Measurements from ENCODE around the gene CADPS2. TPM values are rescaled to one million over a fixed set of nuclear protein-coding genes. Genes with fewer than 3 reads are reported as not detected.
A peak's percentile ranks its signal among the peaks of the same experiment; 100 is the strongest.
"Not testable (repeated sequence)": the region's sequence is repeated elsewhere in the genome, so short reads cannot be mapped to it uniquely, and the experiment has no call there.

The CADPS2 gene
- total and polyA plus RNA-seq, 9 donors, result 4.4 to 11.3 (median 7.4) TPM

DNA sequence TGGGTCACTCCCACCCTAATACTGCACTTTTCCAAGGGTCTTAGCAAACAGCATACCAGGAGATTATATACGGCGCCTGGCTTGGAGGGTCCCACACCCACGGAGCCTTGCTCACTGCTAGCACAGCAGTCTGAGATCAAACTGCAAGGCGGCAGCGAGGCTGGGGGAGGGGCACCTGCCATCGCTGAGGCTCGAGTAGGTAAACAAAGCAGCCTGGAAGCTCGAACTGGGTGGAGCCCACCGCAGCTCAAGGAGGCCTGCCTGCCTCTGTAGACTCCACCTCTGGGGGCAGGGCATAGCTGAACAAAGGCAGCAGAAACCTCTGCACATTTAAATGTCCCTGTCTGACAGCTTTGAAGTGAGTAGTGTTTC, 51.7 kb downstream of the CADPS2 start:
- WGBS (ENCODE audit: insufficient coverage), result 63% methylated on average over 9 of the region's 9 CpGs
- H3K27ac ChIP-seq (ENCODE audit: low read length); H3K27me3 ChIP-seq (ENCODE audit: control insufficient read depth, insufficient read depth, low read length); H3K36me3 ChIP-seq (ENCODE audit: control insufficient read depth, insufficient read depth, low read length); H3K4me3 ChIP-seq (ENCODE audit: low read length); DNase-seq; H3K9me3 ChIP-seq (replicated peaks; ENCODE audit: control insufficient read depth, low read depth, low read length); H3K4me1 ChIP-seq (ENCODE audit: control insufficient read depth, insufficient read depth, low read length): not testable (repeated sequence)

- no peak overlapping the region for H3K4me3 ChIP-seq (ENCODE audit: low read length)
- no peak overlapping the region for H3K27ac ChIP-seq (ENCODE audit: low read length)
- H3K4me1 ChIP-seq (ENCODE audit: control insufficient read depth, insufficient read depth, low read length), result no peaks in the 10 kb centered on the region
- DNase-seq, result no peak
- 93% methylated on average over 9 of the region's 10 CpGs for WGBS (ENCODE audit: insufficient coverage)
- H3K9me3 ChIP-seq (replicated peaks; ENCODE audit: control insufficient read depth, low read depth, low read length), result no peaks in the 10 kb centered on the region
- no peaks in the 10 kb centered on the region for H3K36me3 ChIP-seq (ENCODE audit: control insufficient read depth, insufficient read depth, low read length)
- no peaks in the 10 kb centered on the region for H3K27me3 ChIP-seq (ENCODE audit: control insufficient read depth, insufficient read depth, low read length)
Measured at GRCh38 chr7:122833888-122834570, 52.2 kb downstream of the CADPS2 start.

GRCh38 chr7:122831436-122831835, 54.8 kb downstream of the CADPS2 start:
- Histone ChIP-seq H3K27me3 (ENCODE audit: control insufficient read depth, insufficient read depth, low read length) (no peaks in the 10 kb centered on the region), H3K4me1 (ENCODE audit: control insufficient read depth, insufficient read depth, low read length) (no peaks in the 10 kb centered on the region), H3K27ac (ENCODE audit: low read length) (no peak overlapping the region), H3K4me3 (ENCODE audit: low read length) (no peak overlapping the region), H3K9me3 (replicated peaks; ENCODE audit: control insufficient read depth, low read depth, low read length) (no peaks in the 10 kb centered on the region), H3K36me3 (ENCODE audit: control insufficient read depth, insufficient read depth, low read length) (no peaks in the 10 kb centered on the region)
- no CpG with 5 or more reads among the region's 1 CpG for WGBS (ENCODE audit: insufficient coverage)
- DNase-seq, result peak; percentile 65

GRCh38 chr7:122829962-122830361, 56.3 kb downstream of the CADPS2 start:
- H3K4me1 ChIP-seq (ENCODE audit: control insufficient read depth, insufficient read depth, low read length), result no peaks in the 10 kb centered on the region
- H3K36me3 ChIP-seq (ENCODE audit: control insufficient read depth, insufficient read depth, low read length), result no peaks in the 10 kb centered on the region
- H3K27ac ChIP-seq (ENCODE audit: low read length), result no peak overlapping the region
- H3K9me3 ChIP-seq (replicated peaks; ENCODE audit: control insufficient read depth, low read depth, low read length), result no peaks in the 10 kb centered on the region
- no peak for DNase-seq
- no peak overlapping the region for H3K4me3 ChIP-seq (ENCODE audit: low read length)
- H3K27me3 ChIP-seq (ENCODE audit: control insufficient read depth, insufficient read depth, low read length), result no peaks in the 10 kb centered on the region
- no CpG with 5 or more reads among the region's 2 CpGs for WGBS (ENCODE audit: insufficient coverage)

- no peak overlapping the region for H3K4me3 ChIP-seq (ENCODE audit: low read length)
- H3K4me1 ChIP-seq (ENCODE audit: control insufficient read depth, insufficient read depth, low read length), result no peaks in the 10 kb centered on the region
- H3K27me3 ChIP-seq (ENCODE audit: control insufficient read depth, insufficient read depth, low read length), result no peaks in the 10 kb centered on the region
- H3K9me3 ChIP-seq (replicated peaks; ENCODE audit: control insufficient read depth, low read depth, low read length), result no peaks in the 10 kb centered on the region
- H3K36me3 ChIP-seq (ENCODE audit: control insufficient read depth, insufficient read depth, low read length), result no peaks in the 10 kb centered on the region
- H3K27ac ChIP-seq (ENCODE audit: low read length), result no peak overlapping the region
- DNase-seq, result no peak
Measured at GRCh38 chr7:122827763-122828162, 58.5 kb downstream of the CADPS2 start.

GRCh38 chr7:122813845-122814244, 72.4 kb downstream of the CADPS2 start:
- Histone ChIP-seq H3K27ac (ENCODE audit: low read length) (no peak overlapping the region), H3K36me3 (ENCODE audit: control insufficient read depth, insufficient read depth, low read length) (no peaks in the 10 kb centered on the region), H3K9me3 (replicated peaks; ENCODE audit: control insufficient read depth, low read depth, low read length) (no peaks in the 10 kb centered on the region), H3K4me3 (ENCODE audit: low read length) (no peak overlapping the region), H3K27me3 (ENCODE audit: control insufficient read depth, insufficient read depth, low read length) (no peaks in the 10 kb centered on the region), H3K4me1 (ENCODE audit: control insufficient read depth, insufficient read depth, low read length) (no peaks in the 10 kb centered on the region)
- WGBS (ENCODE audit: insufficient coverage), result no CpG with 5 or more reads among the region's 3 CpGs
- DNase-seq, result no peak

GRCh38 chr7:122803851-122804250, 82.4 kb downstream of the CADPS2 start:
- H3K9me3 ChIP-seq (replicated peaks; ENCODE audit: control insufficient read depth, low read depth, low read length), result no peaks in the 10 kb centered on the region
- WGBS (ENCODE audit: insufficient coverage), result 75% methylated on average over 1 of the region's 1 CpG
- no peaks in the 10 kb centered on the region for H3K4me1 ChIP-seq (ENCODE audit: control insufficient read depth, insufficient read depth, low read length)
- H3K27me3 ChIP-seq (ENCODE audit: control insufficient read depth, insufficient read depth, low read length), result no peaks in the 10 kb centered on the region
- H3K27ac ChIP-seq (ENCODE audit: low read length), result no peak overlapping the region
- DNase-seq, result no peak
- H3K36me3 ChIP-seq (ENCODE audit: control insufficient read depth, insufficient read depth, low read length), result no peaks in the 10 kb centered on the region
- H3K4me3 ChIP-seq (ENCODE audit: low read length), result no peak overlapping the region

DNA sequence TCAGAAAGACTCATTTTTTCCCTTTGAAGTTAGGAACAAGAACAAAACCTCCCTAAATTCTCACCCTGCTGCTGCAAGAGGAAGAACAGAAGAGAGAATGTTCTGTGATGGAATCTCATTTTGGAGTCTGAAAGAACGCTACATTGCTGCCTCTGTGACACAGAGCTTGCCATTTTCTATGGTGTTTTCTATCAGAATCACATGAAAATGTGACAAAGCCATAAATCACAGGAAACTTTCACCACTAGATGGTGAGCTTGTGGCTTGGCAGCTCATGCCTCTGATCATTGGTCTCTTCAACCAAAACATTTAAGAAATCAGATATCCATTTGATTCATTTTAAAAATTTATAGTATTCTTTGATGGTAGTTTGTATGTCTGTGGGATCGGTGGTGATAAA, 82.9 kb downstream of the CADPS2 start:
- DNase-seq, result peak; percentile 9
- H3K4me1 ChIP-seq (ENCODE audit: control insufficient read depth, insufficient read depth, low read length), result no peaks in the 10 kb centered on the region
- H3K27me3 ChIP-seq (ENCODE audit: control insufficient read depth, insufficient read depth, low read length), result no peaks in the 10 kb centered on the region
- no CpG with 5 or more reads among the region's 2 CpGs for WGBS (ENCODE audit: insufficient coverage)
- no peak overlapping the region for H3K4me3 ChIP-seq (ENCODE audit: low read length)
- H3K36me3 ChIP-seq (ENCODE audit: control insufficient read depth, insufficient read depth, low read length), result no peaks in the 10 kb centered on the region
- H3K27ac ChIP-seq (ENCODE audit: low read length), result no peak overlapping the region
- H3K9me3 ChIP-seq (replicated peaks; ENCODE audit: control insufficient read depth, low read depth, low read length), result no peaks in the 10 kb centered on the region

GRCh38 chr7:122802301-122802751, 83.9 kb downstream of the CADPS2 start:
- DNase-seq, result peak; percentile 5
- 29% methylated on average over 4 of the region's 6 CpGs for WGBS (ENCODE audit: insufficient coverage)
- Histone ChIP-seq H3K27me3 (ENCODE audit: control insufficient read depth, insufficient read depth, low read length) (no peaks in the 10 kb centered on the region), H3K4me3 (ENCODE audit: low read length) (no peak overlapping the region), H3K4me1 (ENCODE audit: control insufficient read depth, insufficient read depth, low read length) (no peaks in the 10 kb centered on the region), H3K36me3 (ENCODE audit: control insufficient read depth, insufficient read depth, low read length) (no peaks in the 10 kb centered on the region), H3K9me3 (replicated peaks; ENCODE audit: control insufficient read depth, low read depth, low read length) (no peaks in the 10 kb centered on the region), H3K27ac (ENCODE audit: low read length) (no peak overlapping the region)

DNA sequence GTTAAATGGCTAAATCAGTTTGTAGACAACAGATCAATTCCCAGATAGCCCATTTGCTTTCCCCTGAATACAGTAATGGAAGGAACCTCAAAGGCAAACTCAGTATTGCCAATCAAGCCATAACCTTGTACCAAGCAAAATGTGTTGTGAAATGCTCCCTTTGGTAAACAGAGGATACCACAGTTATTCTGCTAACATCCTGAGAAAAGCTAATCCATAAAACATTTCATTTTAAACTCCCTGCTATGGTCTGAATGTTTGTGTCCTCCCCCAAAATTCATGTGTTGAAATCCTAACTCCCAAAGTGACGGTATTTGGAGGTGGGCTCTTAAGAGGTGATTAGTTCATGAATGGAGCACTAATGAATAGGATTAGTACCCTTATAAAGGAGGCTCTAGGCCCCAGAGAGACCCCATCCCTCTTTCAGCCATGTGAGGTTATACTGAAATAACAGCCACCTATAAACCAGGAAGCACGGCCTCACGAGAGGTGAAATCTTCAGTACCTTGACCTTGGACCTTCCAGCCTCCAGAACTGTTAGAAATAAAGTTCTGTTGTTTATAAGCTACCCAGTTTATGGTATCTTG, 94.2 kb downstream of the CADPS2 start:
- no peaks in the 10 kb centered on the region for H3K9me3 ChIP-seq (replicated peaks; ENCODE audit: control insufficient read depth, low read depth, low read length)
- H3K36me3 ChIP-seq (ENCODE audit: control insufficient read depth, insufficient read depth, low read length), result no peaks in the 10 kb centered on the region
- H3K27me3 ChIP-seq (ENCODE audit: control insufficient read depth, insufficient read depth, low read length), result no peaks in the 10 kb centered on the region
- no CpG with 5 or more reads among the region's 3 CpGs for WGBS (ENCODE audit: insufficient coverage)
- no peak overlapping the region for H3K27ac ChIP-seq (ENCODE audit: low read length)
- no peak for DNase-seq
- H3K4me3 ChIP-seq (ENCODE audit: low read length), result no peak overlapping the region
- H3K4me1 ChIP-seq (ENCODE audit: control insufficient read depth, insufficient read depth, low read length), result no peaks in the 10 kb centered on the region

GRCh38 chr7:122790591-122790990, 95.7 kb downstream of the CADPS2 start:
- no peak for DNase-seq
- H3K27ac ChIP-seq (ENCODE audit: low read length), result no peak overlapping the region
- H3K4me3 ChIP-seq (ENCODE audit: low read length), result no peak overlapping the region
- H3K9me3 ChIP-seq (replicated peaks; ENCODE audit: control insufficient read depth, low read depth, low read length), result no peaks in the 10 kb centered on the region
- WGBS (ENCODE audit: insufficient coverage), result no CpG with 5 or more reads among the region's 2 CpGs
- no peaks in the 10 kb centered on the region for H3K4me1 ChIP-seq (ENCODE audit: control insufficient read depth, insufficient read depth, low read length)
- H3K27me3 ChIP-seq (ENCODE audit: control insufficient read depth, insufficient read depth, low read length), result no peaks in the 10 kb centered on the region
- H3K36me3 ChIP-seq (ENCODE audit: control insufficient read depth, insufficient read depth, low read length), result no peaks in the 10 kb centered on the region
